Astrocyte (in vitro differentiated cells and primary cell): ENCODE data around the gene ISG15.

Experiments
- EZH2 ChIP-seq: IDR thresholded peaks from 2 replicates; pipeline ENCODE4 v1.6.1; 2012; ENCODE audit warnings: mild to moderate bottlenecking, low read length, inconsistent platforms; ENCODE audit not compliant: insufficient read depth
- TF ChIP-seq, protein P1 (sequence below): IDR thresholded peaks from 2 replicates; pipeline ENCODE4 v1.5.1; 2011; ENCODE audit warnings: low read depth, mild to moderate bottlenecking, inconsistent platforms, low read length, moderate library complexity; ENCODE audit not compliant: insufficient read depth

DNA sequence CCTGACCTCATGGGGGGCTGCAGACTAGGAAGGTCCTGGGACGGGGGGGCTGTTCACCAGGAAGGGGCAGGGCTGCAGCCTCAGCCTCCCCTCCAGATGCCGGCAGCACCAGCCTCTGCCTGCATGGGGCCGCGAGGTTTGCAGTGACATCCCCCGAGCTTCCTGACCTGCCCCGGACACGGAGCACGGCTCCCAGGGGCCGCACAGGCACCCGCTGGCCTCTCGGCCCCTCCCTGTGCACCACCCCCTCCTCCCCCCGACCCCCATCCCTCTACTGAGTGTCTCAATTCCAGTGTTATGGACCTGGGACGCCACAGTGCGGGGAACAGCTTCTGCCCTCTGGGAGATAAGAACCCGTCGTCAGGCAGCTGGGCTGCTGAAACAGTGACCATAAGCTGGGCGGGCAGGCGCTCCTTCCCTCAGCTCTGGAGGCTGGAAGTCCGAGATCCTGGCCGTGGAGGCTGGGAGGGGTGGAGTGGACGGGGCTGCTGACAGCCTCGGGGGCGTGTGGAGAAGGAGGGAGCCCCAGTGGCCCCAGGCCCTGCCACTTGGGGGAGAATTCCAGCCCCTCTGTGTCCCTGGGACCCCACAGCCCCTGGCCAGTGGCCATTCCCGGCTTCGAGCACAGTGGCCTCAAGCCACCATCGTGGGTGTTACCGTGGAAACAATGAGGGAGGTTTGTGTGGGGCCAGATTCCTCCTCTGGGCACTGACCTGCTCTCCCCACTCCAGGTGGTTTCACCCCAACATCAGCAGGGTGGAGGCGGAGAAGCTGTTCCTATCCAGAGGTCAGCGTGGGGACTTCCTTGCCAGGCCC lies 49.3 kb downstream of the ISG15 start:
- TF ChIP-seq, protein P1, sequence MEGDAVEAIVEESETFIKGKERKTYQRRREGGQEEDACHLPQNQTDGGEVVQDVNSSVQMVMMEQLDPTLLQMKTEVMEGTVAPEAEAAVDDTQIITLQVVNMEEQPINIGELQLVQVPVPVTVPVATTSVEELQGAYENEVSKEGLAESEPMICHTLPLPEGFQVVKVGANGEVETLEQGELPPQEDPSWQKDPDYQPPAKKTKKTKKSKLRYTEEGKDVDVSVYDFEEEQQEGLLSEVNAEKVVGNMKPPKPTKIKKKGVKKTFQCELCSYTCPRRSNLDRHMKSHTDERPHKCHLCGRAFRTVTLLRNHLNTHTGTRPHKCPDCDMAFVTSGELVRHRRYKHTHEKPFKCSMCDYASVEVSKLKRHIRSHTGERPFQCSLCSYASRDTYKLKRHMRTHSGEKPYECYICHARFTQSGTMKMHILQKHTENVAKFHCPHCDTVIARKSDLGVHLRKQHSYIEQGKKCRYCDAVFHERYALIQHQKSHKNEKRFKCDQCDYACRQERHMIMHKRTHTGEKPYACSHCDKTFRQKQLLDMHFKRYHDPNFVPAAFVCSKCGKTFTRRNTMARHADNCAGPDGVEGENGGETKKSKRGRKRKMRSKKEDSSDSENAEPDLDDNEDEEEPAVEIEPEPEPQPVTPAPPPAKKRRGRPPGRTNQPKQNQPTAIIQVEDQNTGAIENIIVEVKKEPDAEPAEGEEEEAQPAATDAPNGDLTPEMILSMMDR: no peak
- TF ChIP-seq EZH2: no peak
